Glutamatergic neuron (in vitro differentiated cells): ENCODE results near the gene SIRPA. TPM values are rescaled to one million over a fixed set of nuclear protein-coding genes. Genes with fewer than 3 reads are reported as not detected.

Source experiments
- DNase-seq: peaks from one replicate; pipeline ENCODE4 v3.0.0; 2022
- H3K27ac Mint-ChIP-seq: one replicate; pipeline ENCODE4 v1.8.0; 2020; ENCODE audit warnings: mild to moderate bottlenecking, mixed read lengths, inconsistent platforms; ENCODE audit not compliant: unreplicated experiment
- H3K27me3 Mint-ChIP-seq: one replicate; pipeline ENCODE4 v1.8.0; 2020; ENCODE audit warnings: mild to moderate bottlenecking, moderate library complexity, mixed read lengths, inconsistent platforms; ENCODE audit not compliant: unreplicated experiment
- H3K36me3 Mint-ChIP-seq: one replicate; pipeline ENCODE4 v1.8.0; 2020; ENCODE audit warnings: mild to moderate bottlenecking, mixed read lengths, inconsistent platforms; ENCODE audit not compliant: unreplicated experiment
- H3K4me1 Mint-ChIP-seq: one replicate; pipeline ENCODE4 v1.8.0; 2020; ENCODE audit warnings: mild to moderate bottlenecking, low read depth, mixed read lengths, inconsistent platforms; ENCODE audit not compliant: unreplicated experiment
- H3K4me3 Mint-ChIP-seq: one replicate; pipeline ENCODE4 v1.8.0; 2020; ENCODE audit warnings: mild to moderate bottlenecking, mixed read lengths, inconsistent platforms; ENCODE audit not compliant: unreplicated experiment
- H3K9me3 Mint-ChIP-seq: one replicate; pipeline ENCODE4 v1.8.0; 2020; ENCODE audit warnings: mild to moderate bottlenecking, moderate library complexity, mixed read lengths, inconsistent platforms; ENCODE audit not compliant: unreplicated experiment
- total RNA-seq: library from RNA; stranded (reverse); fragmentation: NEBNext Ultra II Directional; extraction: Animal tissue kit (Norgen Biotek cat#: 25700); gene quantifications from one replicate; pipeline ENCODE4 v1.2.1, GENCODE V29; 2021; ENCODE audit not compliant: unreplicated experiment
- TF ChIP-seq, protein P1 (sequence below): fragments of 200-600 bp; sonication (generic); IDR thresholded peaks from one replicate; pipeline ENCODE4 v1.5.0; 2021; ENCODE audit not compliant: partially characterized antibody, unreplicated experiment

The SIRPA gene
- total RNA-seq, 1 donor from 2014 or later: 0.34 TPM

DNA sequence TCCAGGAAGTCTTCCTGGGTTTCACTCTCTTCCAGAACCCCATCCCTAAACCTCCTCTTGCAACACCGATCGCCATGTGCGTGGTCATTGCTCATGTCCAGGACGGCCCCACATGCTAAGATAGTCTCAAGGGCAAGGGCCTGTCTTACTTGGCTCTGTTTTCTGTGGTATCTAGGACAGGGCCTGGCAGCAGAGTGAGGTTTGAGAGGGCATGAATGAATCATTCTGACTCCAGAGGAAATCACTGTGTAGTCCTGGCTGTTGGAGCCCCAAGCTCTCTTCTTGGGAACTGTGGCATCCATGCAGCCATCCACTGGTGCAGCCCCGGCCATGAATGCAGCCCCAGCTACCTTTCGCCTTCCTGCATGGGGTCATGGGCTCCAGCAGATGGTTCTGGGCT is 12.4 kb downstream of the SIRPA start:
- TF ChIP-seq, protein P1, sequence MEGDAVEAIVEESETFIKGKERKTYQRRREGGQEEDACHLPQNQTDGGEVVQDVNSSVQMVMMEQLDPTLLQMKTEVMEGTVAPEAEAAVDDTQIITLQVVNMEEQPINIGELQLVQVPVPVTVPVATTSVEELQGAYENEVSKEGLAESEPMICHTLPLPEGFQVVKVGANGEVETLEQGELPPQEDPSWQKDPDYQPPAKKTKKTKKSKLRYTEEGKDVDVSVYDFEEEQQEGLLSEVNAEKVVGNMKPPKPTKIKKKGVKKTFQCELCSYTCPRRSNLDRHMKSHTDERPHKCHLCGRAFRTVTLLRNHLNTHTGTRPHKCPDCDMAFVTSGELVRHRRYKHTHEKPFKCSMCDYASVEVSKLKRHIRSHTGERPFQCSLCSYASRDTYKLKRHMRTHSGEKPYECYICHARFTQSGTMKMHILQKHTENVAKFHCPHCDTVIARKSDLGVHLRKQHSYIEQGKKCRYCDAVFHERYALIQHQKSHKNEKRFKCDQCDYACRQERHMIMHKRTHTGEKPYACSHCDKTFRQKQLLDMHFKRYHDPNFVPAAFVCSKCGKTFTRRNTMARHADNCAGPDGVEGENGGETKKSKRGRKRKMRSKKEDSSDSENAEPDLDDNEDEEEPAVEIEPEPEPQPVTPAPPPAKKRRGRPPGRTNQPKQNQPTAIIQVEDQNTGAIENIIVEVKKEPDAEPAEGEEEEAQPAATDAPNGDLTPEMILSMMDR: no peak
- no peak overlapping the region for H3K27ac Mint-ChIP-seq
- H3K4me1 Mint-ChIP-seq: peaks cover 2% of the 10 kb centered on the region
- no peak for DNase-seq
- peaks cover 7% of the 10 kb centered on the region for H3K27me3 Mint-ChIP-seq
- H3K36me3 Mint-ChIP-seq: peaks cover 4% of the 10 kb centered on the region
- no peak overlapping the region for H3K4me3 Mint-ChIP-seq
- H3K9me3 Mint-ChIP-seq: peaks cover 6% of the 10 kb centered on the region

DNA sequence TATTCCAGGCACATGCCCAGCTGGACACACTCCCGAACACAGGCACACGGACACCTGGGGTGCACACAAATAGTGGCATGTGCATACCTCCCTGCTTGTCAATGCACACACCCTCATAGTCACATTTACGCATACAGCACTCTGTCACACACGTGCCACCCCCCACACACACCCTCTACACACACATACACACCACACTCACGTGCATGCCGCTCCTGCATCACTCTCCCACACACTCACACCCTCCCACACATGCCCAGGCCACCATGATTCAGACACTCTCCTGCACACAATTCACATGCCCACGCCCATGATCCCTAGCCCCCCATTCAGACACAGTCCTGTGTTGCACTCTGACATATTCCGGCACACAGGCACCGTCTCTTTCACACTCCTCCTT is 13.0 kb downstream of the SIRPA start:
- peaks cover 2% of the 10 kb centered on the region for H3K4me1 Mint-ChIP-seq
- H3K36me3 Mint-ChIP-seq: peaks cover 4% of the 10 kb centered on the region
- no peak for DNase-seq
- H3K4me3 Mint-ChIP-seq: no peak overlapping the region
- no peak overlapping the region for H3K27ac Mint-ChIP-seq
- H3K27me3 Mint-ChIP-seq: peaks cover 7% of the 10 kb centered on the region
- TF ChIP-seq, protein P1: no peak
- peaks cover 6% of the 10 kb centered on the region for H3K9me3 Mint-ChIP-seq

DNA sequence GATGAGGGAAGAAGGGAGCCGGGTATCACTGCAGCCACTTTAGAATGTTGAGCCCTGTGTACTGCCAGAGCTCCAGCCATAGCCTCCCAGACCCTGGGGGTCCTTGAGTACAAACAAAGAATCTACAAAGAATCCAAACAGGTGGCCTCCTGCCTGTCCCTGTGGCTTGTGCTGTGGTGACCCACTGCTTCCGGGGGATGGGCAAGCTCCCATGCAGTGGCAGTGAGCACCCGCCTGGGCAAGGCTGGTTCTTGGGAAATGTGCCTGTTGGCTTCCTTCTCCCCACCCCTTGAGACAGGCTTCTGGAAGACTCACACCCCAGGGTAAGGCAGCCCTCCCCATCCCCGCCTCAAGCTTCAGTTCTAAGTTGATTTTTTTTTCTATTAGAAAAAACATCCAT is 13.9 kb downstream of the SIRPA start:
- Mint-ChIP-seq H3K27me3 (peaks cover 7% of the 10 kb centered on the region), H3K9me3 (peaks cover 6% of the 10 kb centered on the region)
- no peak for DNase-seq

GRCh38 chr20:1911536-1911935 is 16.3 kb downstream of the SIRPA start:
- H3K27me3 Mint-ChIP-seq: peaks cover 6% of the 10 kb centered on the region
- no peak for DNase-seq
- no peak overlapping the region for H3K27ac Mint-ChIP-seq
- H3K4me1 Mint-ChIP-seq: no peaks in the 10 kb centered on the region
- H3K4me3 Mint-ChIP-seq: no peak overlapping the region
- H3K9me3 Mint-ChIP-seq: peaks cover 2% of the 10 kb centered on the region
- TF ChIP-seq, protein P1: no peak
- H3K36me3 Mint-ChIP-seq: no peaks in the 10 kb centered on the region

More for the DNA sequence above, 13.9 kb downstream of the SIRPA start:
- peaks cover 2% of the 10 kb centered on the region for H3K4me1 Mint-ChIP-seq
- TF ChIP-seq, protein P1: no peak
- no peak overlapping the region for H3K4me3 Mint-ChIP-seq
- no peak overlapping the region for H3K27ac Mint-ChIP-seq
- H3K36me3 Mint-ChIP-seq: peaks cover 4% of the 10 kb centered on the region

GRCh38 chr20:1912053-1912452 is 16.8 kb downstream of the SIRPA start:
- Mint-ChIP-seq H3K27ac (no peak overlapping the region), H3K27me3 (peaks cover 3% of the 10 kb centered on the region), H3K4me1 (no peaks in the 10 kb centered on the region), H3K36me3 (no peaks in the 10 kb centered on the region), H3K4me3 (no peak overlapping the region), H3K9me3 (peaks cover 2% of the 10 kb centered on the region)
- no peak for DNase-seq
- TF ChIP-seq, protein P1: no peak
